ENCODE measurements around the gene FZD4. TPM values are rescaled to one million over a fixed set of nuclear protein-coding genes. Genes with fewer than 3 reads are reported as not detected.

The FZD4 gene
- total RNA-seq, 1 donor from 2014 or later: 26.5 TPM

GRCh38 chr11:86952221-86952875 is 2.8 kb downstream of the FZD4 start:
- Histone ChIP-seq H3K4me1 (peaks cover 90% of the 10 kb centered on the region), H3K4me3 (peak overlapping the region; percentile 100), H3K9me3 (replicated peaks) (no peaks in the 10 kb centered on the region), H3K27me3 (ENCODE audit: low read depth) (no peaks in the 10 kb centered on the region), H3K27ac (replicated peaks) (peak overlapping the region; percentile 97), H3K36me3 (peaks cover 40% of the 10 kb centered on the region)
- no peak for DNase-seq
- intact Hi-C loops (cut with micrococcal nuclease): no loop called here
- TF ChIP-seq, protein P1, sequence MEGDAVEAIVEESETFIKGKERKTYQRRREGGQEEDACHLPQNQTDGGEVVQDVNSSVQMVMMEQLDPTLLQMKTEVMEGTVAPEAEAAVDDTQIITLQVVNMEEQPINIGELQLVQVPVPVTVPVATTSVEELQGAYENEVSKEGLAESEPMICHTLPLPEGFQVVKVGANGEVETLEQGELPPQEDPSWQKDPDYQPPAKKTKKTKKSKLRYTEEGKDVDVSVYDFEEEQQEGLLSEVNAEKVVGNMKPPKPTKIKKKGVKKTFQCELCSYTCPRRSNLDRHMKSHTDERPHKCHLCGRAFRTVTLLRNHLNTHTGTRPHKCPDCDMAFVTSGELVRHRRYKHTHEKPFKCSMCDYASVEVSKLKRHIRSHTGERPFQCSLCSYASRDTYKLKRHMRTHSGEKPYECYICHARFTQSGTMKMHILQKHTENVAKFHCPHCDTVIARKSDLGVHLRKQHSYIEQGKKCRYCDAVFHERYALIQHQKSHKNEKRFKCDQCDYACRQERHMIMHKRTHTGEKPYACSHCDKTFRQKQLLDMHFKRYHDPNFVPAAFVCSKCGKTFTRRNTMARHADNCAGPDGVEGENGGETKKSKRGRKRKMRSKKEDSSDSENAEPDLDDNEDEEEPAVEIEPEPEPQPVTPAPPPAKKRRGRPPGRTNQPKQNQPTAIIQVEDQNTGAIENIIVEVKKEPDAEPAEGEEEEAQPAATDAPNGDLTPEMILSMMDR (IDR thresholded peaks at IDR 0.05; ENCODE audit: borderline replicate concordance): no peak

- intact Hi-C loops (cut with micrococcal nuclease): no loop called here
- Histone ChIP-seq H3K27ac (replicated peaks) (peak overlapping the region; percentile 97), H3K4me1 (peaks cover 90% of the 10 kb centered on the region), H3K36me3 (peaks cover 46% of the 10 kb centered on the region), H3K9me3 (replicated peaks) (no peaks in the 10 kb centered on the region), H3K4me3 (peak overlapping the region; percentile 100), H3K27me3 (ENCODE audit: low read depth) (no peaks in the 10 kb centered on the region)
- TF ChIP-seq, protein P1 (IDR thresholded peaks at IDR 0.05; ENCODE audit: borderline replicate concordance): no peak
- DNase-seq: no peak
Measured at GRCh38 chr11:86951706-86952105, 3.5 kb downstream of the FZD4 start.

- H3K27me3 ChIP-seq (ENCODE audit: low read depth): no peaks in the 10 kb centered on the region
- TF ChIP-seq, protein P1 (IDR thresholded peaks at IDR 0.05; ENCODE audit: borderline replicate concordance): no peak
- peaks cover 95% of the 10 kb centered on the region for H3K4me1 ChIP-seq
- H3K9me3 ChIP-seq (replicated peaks): no peaks in the 10 kb centered on the region
- peaks cover 55% of the 10 kb centered on the region for H3K36me3 ChIP-seq
- H3K27ac ChIP-seq (replicated peaks): peak overlapping the region; percentile 97
- DNase-seq: no peak
- intact Hi-C loops (cut with micrococcal nuclease): no loop called here
- peak overlapping the region; percentile 100 for H3K4me3 ChIP-seq
Measured at GRCh38 chr11:86950661-86950995, 4.6 kb downstream of the FZD4 start.

GRCh38 chr11:86949995-86950660 is 5.1 kb downstream of the FZD4 start:
- TF ChIP-seq, protein P1 (IDR thresholded peaks at IDR 0.05; ENCODE audit: borderline replicate concordance): no peak
- no peaks in the 10 kb centered on the region for H3K27me3 ChIP-seq (ENCODE audit: low read depth)
- no peak for DNase-seq
- intact Hi-C loops (cut with micrococcal nuclease): no loop called here
- peak overlapping the region; percentile 97 for H3K27ac ChIP-seq (replicated peaks)
- H3K36me3 ChIP-seq: peaks cover 55% of the 10 kb centered on the region
- peaks cover 100% of the 10 kb centered on the region for H3K4me1 ChIP-seq
- H3K4me3 ChIP-seq: peak overlapping the region; percentile 100
- H3K9me3 ChIP-seq (replicated peaks): no peaks in the 10 kb centered on the region

GRCh38 chr11:86948733-86949132 is 6.5 kb downstream of the FZD4 start:
- H3K9me3 ChIP-seq (replicated peaks): no peaks in the 10 kb centered on the region
- no peak for DNase-seq
- H3K4me3 ChIP-seq: peak overlapping the region; percentile 100
- peak overlapping the region; percentile 97 for H3K27ac ChIP-seq (replicated peaks)
- TF ChIP-seq, protein P1 (IDR thresholded peaks at IDR 0.05; ENCODE audit: borderline replicate concordance): no peak
- peaks cover 92% of the 10 kb centered on the region for H3K4me1 ChIP-seq
- H3K27me3 ChIP-seq (ENCODE audit: low read depth): no peaks in the 10 kb centered on the region
- peaks cover 68% of the 10 kb centered on the region for H3K36me3 ChIP-seq
- intact Hi-C loops (cut with micrococcal nuclease): no loop called here

Data from left ventricle myocardium inferior (tissue), 1 donor.